Activated CD4-positive, alpha-beta memory T cell treated with anti-CD3 and anti-CD28 coated beads for 36 hours (primary cell): ENCODE results near the gene RAP1GDS1. TPM values are rescaled to one million over a fixed set of nuclear protein-coding genes. Genes with fewer than 3 reads are reported as not detected.
"Not testable (repeated sequence)": the region's sequence is repeated elsewhere in the genome, so short reads cannot be mapped to it uniquely, and the experiment has no call there.

Experiments
- CTCF ChIA-PET: fragments of 350-600 bp; sonication (Branson Sonifier 250); formaldehyde crosslinking; loops from one replicate; lab custom pipeline; 2021; ENCODE audit warnings: antibody characterized with exemption, inconsistent platforms; lab: Charles Lee
- POLR2A ChIA-PET: fragments of 350-600 bp; sonication (Branson Sonifier 250); formaldehyde crosslinking; loops from one replicate; lab custom pipeline; 2021; ENCODE audit warnings: antibody characterized with exemption; lab: Charles Lee
- DNase-seq: peaks from one replicate; pipeline ENCODE4 v3.0.0-alpha.2; 2020
- H3K27ac Mint-ChIP-seq: one replicate; pipeline ENCODE4 v1.8.0; 2021; ENCODE audit warnings: mixed read lengths
- H3K27me3 Mint-ChIP-seq: one replicate; pipeline ENCODE4 v1.8.0; 2021; ENCODE audit warnings: mixed read lengths
- H3K36me3 Mint-ChIP-seq: one replicate; pipeline ENCODE4 v1.8.0; 2021; ENCODE audit warnings: mixed read lengths
- H3K4me1 Mint-ChIP-seq: one replicate; pipeline ENCODE4 v1.8.0; 2021; ENCODE audit warnings: low read depth, mixed read lengths
- H3K4me3 Mint-ChIP-seq: one replicate; pipeline ENCODE4 v1.8.0; 2021; ENCODE audit warnings: mild to moderate bottlenecking, mixed read lengths
- H3K9me3 Mint-ChIP-seq: one replicate; pipeline ENCODE4 v1.8.0; 2021; ENCODE audit warnings: mixed read lengths
- intact Hi-C: fragments of 100-400 bp; cut with micrococcal nuclease; formaldehyde crosslinking; loops from one replicate; pipeline ENCODE4 v1.15.1; 2023
- total RNA-seq, 2 experiments: library from RNA; stranded (reverse); gene quantifications; one replicate each; pipeline ENCODE4 v1.2.3, GENCODE V29; 2021

Gene RAP1GDS1
- total RNA-seq, 2 experiments from 2014 or later, result 53.0 to 58.4 TPM

GRCh38 chr4:98260047-98260578 lies 1.1 kb upstream of the RAP1GDS1 start:
- H3K9me3 Mint-ChIP-seq, result no peaks in the 10 kb centered on the region
- POLR2A ChIA-PET, result interaction anchor here (0.9 to 2.8 kb wide), 6 partner anchors 23 to 669 kb away, joined by 3 to 19 read pairs (median 5); partner anchors contain the start of genes EIF4E, STPG2 and TSPAN5
- H3K36me3 Mint-ChIP-seq, result peaks cover 2% of the 10 kb centered on the region
- no peaks in the 10 kb centered on the region for H3K27me3 Mint-ChIP-seq
- no peak for DNase-seq
- intact Hi-C loops, result loop anchor here (5.0 to 10.0 kb wide), 6 partner anchors 117 to 1685 kb away; partner anchors contain the start of genes ADH5, DNAJB14 and TRMT10A
- H3K27ac Mint-ChIP-seq, result peak overlapping the region; percentile 97
- H3K4me3 Mint-ChIP-seq, result peak overlapping the region; percentile 95
- CTCF ChIA-PET, result interaction anchor here (0.9 to 2.7 kb wide), 3 partner anchors 117 to 735 kb away, joined by 4 to 10 read pairs (median 6); partner anchors contain the start of genes METAP1 and STPG2
- H3K4me1 Mint-ChIP-seq, result peaks cover 37% of the 10 kb centered on the region

- DNase-seq, result peak; percentile 82
- Mint-ChIP-seq H3K4me1 (peaks cover 44% of the 10 kb centered on the region), H3K36me3 (peaks cover 6% of the 10 kb centered on the region), H3K4me3 (peak overlapping the region; percentile 99), H3K9me3 (no peaks in the 10 kb centered on the region), H3K27me3 (no peaks in the 10 kb centered on the region), H3K27ac (peak overlapping the region; percentile 96)
- intact Hi-C loops, result loop anchor here (1.0 to 10.0 kb wide), 11 partner anchors 21 to 1683 kb away; partner anchors contain the start of genes ADH5, DNAJB14, EIF4E and METAP1
- POLR2A ChIA-PET, result interaction anchor here (0.5 to 2.8 kb wide), 13 partner anchors 22 to 734 kb away, joined by 3 to 19 read pairs (median 4); partner anchors contain the start of genes EIF4E, METAP1 and STPG2
- CTCF ChIA-PET, result interaction anchor here (0.8 to 2.7 kb wide), 7 partner anchors 15 to 794 kb away, joined by 3 to 10 read pairs (median 4); partner anchors contain the start of genes METAP1 and STPG2
Observed at GRCh38 chr4:98261405-98262291, 464 bp downstream of the RAP1GDS1 start.

GRCh38 chr4:98262431-98262830 lies 1.2 kb downstream of the RAP1GDS1 start:
- intact Hi-C loops, result loop anchor here (2.0 to 10.0 kb wide), 7 partner anchors 20 to 1682 kb away; partner anchors contain the start of genes ADH5, DNAJB14 and TRMT10A
- Mint-ChIP-seq H3K27ac (peak overlapping the region; percentile 96), H3K36me3 (peaks cover 11% of the 10 kb centered on the region), H3K4me3 (peak overlapping the region; percentile 99), H3K4me1 (peaks cover 46% of the 10 kb centered on the region), H3K27me3 (no peaks in the 10 kb centered on the region), H3K9me3 (peaks cover 5% of the 10 kb centered on the region)
- ChIA-PET POLR2A (interaction anchor here (1.0 to 2.8 kb wide), 3 partner anchors 21 to 733 kb away, joined by 3 to 19 read pairs (median 4); partner anchors contain the start of genes EIF4E and METAP1), CTCF (interaction anchor here (0.8 to 2.7 kb wide), 5 partner anchors 14 to 794 kb away, joined by 3 to 10 read pairs (median 4); partner anchors contain the start of gene STPG2)
- no peak for DNase-seq

GRCh38 chr4:98267498-98267897 lies 6.3 kb downstream of the RAP1GDS1 start:
- Mint-ChIP-seq H3K4me1 (peaks cover 41% of the 10 kb centered on the region), H3K27ac (no peak overlapping the region), H3K36me3 (peaks cover 36% of the 10 kb centered on the region), H3K9me3 (peaks cover 14% of the 10 kb centered on the region), H3K4me3 (no peak overlapping the region), H3K27me3 (no peaks in the 10 kb centered on the region)
- POLR2A ChIA-PET, result no interaction called here
- no peak for DNase-seq
- intact Hi-C loops, result loop anchor here (10.0 kb wide), 4 partner anchors 787 to 1677 kb away; partner anchors contain the start of genes ADH5, DNAJB14 and TRMT10A
- CTCF ChIA-PET, result no interaction called here

- no peaks in the 10 kb centered on the region for H3K27me3 Mint-ChIP-seq
- peaks cover 29% of the 10 kb centered on the region for H3K9me3 Mint-ChIP-seq
- H3K4me3 Mint-ChIP-seq, result no peak overlapping the region
- ChIA-PET CTCF (no interaction called here), POLR2A (no interaction called here)
- DNase-seq, result no peak
- intact Hi-C loops, result loop anchor here (1.0 kb wide), 1 partner anchor 12 kb away; no protein-coding TSS in a partner anchor
- H3K27ac Mint-ChIP-seq, result no peak overlapping the region
- H3K36me3 Mint-ChIP-seq, result peaks cover 36% of the 10 kb centered on the region
- peaks cover 9% of the 10 kb centered on the region for H3K4me1 Mint-ChIP-seq
Observed at GRCh38 chr4:98275145-98275544, 14.0 kb downstream of the RAP1GDS1 start.

GRCh38 chr4:98283219-98284189 lies 22.3 kb downstream of the RAP1GDS1 start:
- Mint-ChIP-seq H3K4me1 (peaks cover 39% of the 10 kb centered on the region), H3K4me3 (no peak overlapping the region), H3K27ac (no peak overlapping the region), H3K9me3 (peaks cover 19% of the 10 kb centered on the region), H3K36me3 (peaks cover 12% of the 10 kb centered on the region), H3K27me3 (no peaks in the 10 kb centered on the region)
- ChIA-PET CTCF (interaction anchor here (0.9 kb wide), 1 partner anchor 21 kb away, joined by 3 read pairs; no protein-coding TSS in a partner anchor), POLR2A (interaction anchor here (0.8 to 1.8 kb wide), 2 partner anchors 21 to 23 kb away, joined by 4 to 8 read pairs; partner anchors contain the start of gene RAP1GDS1)
- DNase-seq, result no peak
- intact Hi-C loops, result loop anchor here (1.0 to 10.0 kb wide), 5 partner anchors 10 to 1571 kb away; no protein-coding TSS in a partner anchor

- POLR2A ChIA-PET, result no interaction called here
- H3K36me3 Mint-ChIP-seq, result peaks cover 11% of the 10 kb centered on the region
- no peak overlapping the region for H3K27ac Mint-ChIP-seq
- H3K4me1 Mint-ChIP-seq, result peaks cover 49% of the 10 kb centered on the region
- DNase-seq, result no peak
- no peak overlapping the region for H3K4me3 Mint-ChIP-seq
- H3K9me3 Mint-ChIP-seq, result peaks cover 17% of the 10 kb centered on the region
- CTCF ChIA-PET, result interaction anchor here (0.7 to 1.0 kb wide), 2 partner anchors 24 to 88 kb away, joined by 3 read pairs; partner anchors contain the start of gene RAP1GDS1
- intact Hi-C loops, result loop anchor here (5.0 to 10.0 kb wide), 2 partner anchors 378 to 1570 kb away; no protein-coding TSS in a partner anchor
- H3K27me3 Mint-ChIP-seq, result no peaks in the 10 kb centered on the region
Observed at GRCh38 chr4:98284640-98285046, 23.5 kb downstream of the RAP1GDS1 start.

- H3K4me1 Mint-ChIP-seq, result peaks cover 60% of the 10 kb centered on the region
- no peak overlapping the region for H3K27ac Mint-ChIP-seq
- POLR2A ChIA-PET, result no interaction called here
- H3K27me3 Mint-ChIP-seq, result no peaks in the 10 kb centered on the region
- intact Hi-C loops, result loop anchor here (10.0 kb wide), 1 partner anchor 1569 kb away; no protein-coding TSS in a partner anchor
- CTCF ChIA-PET, result no interaction called here
- DNase-seq, result no peak
- H3K36me3 Mint-ChIP-seq, result peaks cover 7% of the 10 kb centered on the region
- peaks cover 12% of the 10 kb centered on the region for H3K9me3 Mint-ChIP-seq
- H3K4me3 Mint-ChIP-seq, result no peak overlapping the region
Observed at GRCh38 chr4:98285676-98286075, 24.5 kb downstream of the RAP1GDS1 start.

- Mint-ChIP-seq H3K36me3 (no peaks in the 10 kb centered on the region), H3K27ac (no peak overlapping the region), H3K9me3 (peaks cover 4% of the 10 kb centered on the region), H3K27me3 (no peaks in the 10 kb centered on the region), H3K4me1 (peaks cover 54% of the 10 kb centered on the region), H3K4me3 (no peak overlapping the region)
- POLR2A ChIA-PET, result no interaction called here
- DNase-seq, result no peak
- intact Hi-C loops, result loop anchor here (10.0 kb wide), 1 partner anchor 1567 kb away; no protein-coding TSS in a partner anchor
- CTCF ChIA-PET, result no interaction called here
Observed at GRCh38 chr4:98287328-98287727, 26.1 kb downstream of the RAP1GDS1 start.

GRCh38 chr4:98288671-98289070 lies 27.5 kb downstream of the RAP1GDS1 start:
- intact Hi-C loops, result loop anchor here (10.0 kb wide), 1 partner anchor 1566 kb away; no protein-coding TSS in a partner anchor
- H3K4me1 Mint-ChIP-seq, result peaks cover 50% of the 10 kb centered on the region
- H3K27ac Mint-ChIP-seq, result peak overlapping the region; percentile 15
- DNase-seq, H3K9me3 Mint-ChIP-seq, H3K27me3 Mint-ChIP-seq, H3K36me3 Mint-ChIP-seq, POLR2A ChIA-PET: not testable (repeated sequence)
- CTCF ChIA-PET, result interaction anchor here (1.7 kb wide), 1 partner anchor 179 kb away, joined by 5 read pairs; no protein-coding TSS in a partner anchor
- H3K4me3 Mint-ChIP-seq, result peak overlapping the region; percentile 24
